CD4-positive, alpha-beta T cell treated with Interleukin-15 for 1 hour (primary cell): ENCODE data around the gene LRRN4CL.
"Not testable (repeated sequence)": the region's sequence is repeated elsewhere in the genome, so short reads cannot be mapped to it uniquely, and the experiment has no call there.

Experiments used
- DNase-seq: peaks from one replicate; pipeline ENCODE4 v3.0.0-alpha.2; 2020

LRRN4CL gene

DNA sequence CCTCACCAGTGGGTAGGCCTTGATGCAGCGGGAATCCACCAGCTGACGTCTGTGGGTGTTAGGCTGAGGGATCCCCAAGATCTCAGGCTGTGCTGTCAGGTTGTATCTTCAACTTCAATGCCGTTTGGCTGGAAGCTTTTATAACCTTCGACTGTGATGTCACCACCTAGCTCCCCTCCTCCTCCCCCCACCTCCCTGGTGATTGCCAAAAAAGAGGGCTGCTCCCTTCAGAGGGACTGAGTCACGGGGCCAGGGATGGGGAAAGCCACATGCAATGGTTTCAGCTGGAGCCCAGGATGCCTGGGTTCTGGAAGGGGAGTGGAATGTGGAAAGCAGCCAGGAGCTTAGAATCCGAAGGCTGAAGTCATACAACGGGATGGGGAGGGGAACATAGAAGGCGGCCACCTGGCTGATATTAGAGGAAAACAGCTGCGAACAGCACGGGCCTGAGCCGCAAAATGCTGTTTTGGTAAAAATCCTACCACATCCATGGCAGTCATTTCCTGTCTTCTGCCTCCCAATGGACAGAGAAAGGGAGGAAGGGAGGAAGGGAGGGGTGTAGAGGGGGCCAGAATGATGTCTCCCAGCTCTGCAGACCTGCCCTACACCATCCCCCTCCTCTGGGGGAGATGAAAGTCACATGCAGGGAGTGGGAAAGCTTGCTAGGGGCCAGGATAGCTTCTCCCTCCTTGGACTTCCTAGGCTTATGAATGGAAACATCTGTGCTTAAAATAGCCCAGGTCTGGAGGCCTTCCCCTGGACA, at the start of gene LRRN4CL:
Gene LRRN4CL (minus strand): TSS at position 110 of the 763 bp plus-strand sequence. CDS start 1,022 bp downstream, outside the sequence.
- DNase-seq, result no peak

- no peak for DNase-seq
Observed at GRCh38 chr11:62737196-62737595, 47.9 kb upstream of the LRRN4CL start.

- DNase-seq, result no peak
Observed at GRCh38 chr11:62732830-62733229, 43.5 kb upstream of the LRRN4CL start.

DNA sequence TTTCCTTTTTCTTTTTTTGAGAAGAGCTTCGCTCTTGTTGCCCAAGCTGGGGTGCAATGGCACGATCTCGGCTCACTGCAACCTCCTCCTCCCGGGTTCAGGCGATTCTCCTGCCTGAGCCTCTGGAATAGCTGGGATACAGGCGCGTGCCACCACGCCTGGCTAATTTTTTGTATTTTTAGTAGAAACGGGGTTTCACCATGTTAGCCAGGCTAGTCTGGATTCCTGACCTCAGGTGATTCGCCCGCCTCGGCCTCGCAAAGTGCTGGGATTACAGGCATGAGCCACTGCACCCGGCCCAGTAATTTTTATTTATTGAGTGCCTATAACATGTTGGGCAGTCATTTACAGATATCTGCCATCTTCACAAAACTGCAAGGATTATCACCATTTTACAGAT, 40.7 kb upstream of the LRRN4CL start:
- not testable (repeated sequence) for DNase-seq

DNA sequence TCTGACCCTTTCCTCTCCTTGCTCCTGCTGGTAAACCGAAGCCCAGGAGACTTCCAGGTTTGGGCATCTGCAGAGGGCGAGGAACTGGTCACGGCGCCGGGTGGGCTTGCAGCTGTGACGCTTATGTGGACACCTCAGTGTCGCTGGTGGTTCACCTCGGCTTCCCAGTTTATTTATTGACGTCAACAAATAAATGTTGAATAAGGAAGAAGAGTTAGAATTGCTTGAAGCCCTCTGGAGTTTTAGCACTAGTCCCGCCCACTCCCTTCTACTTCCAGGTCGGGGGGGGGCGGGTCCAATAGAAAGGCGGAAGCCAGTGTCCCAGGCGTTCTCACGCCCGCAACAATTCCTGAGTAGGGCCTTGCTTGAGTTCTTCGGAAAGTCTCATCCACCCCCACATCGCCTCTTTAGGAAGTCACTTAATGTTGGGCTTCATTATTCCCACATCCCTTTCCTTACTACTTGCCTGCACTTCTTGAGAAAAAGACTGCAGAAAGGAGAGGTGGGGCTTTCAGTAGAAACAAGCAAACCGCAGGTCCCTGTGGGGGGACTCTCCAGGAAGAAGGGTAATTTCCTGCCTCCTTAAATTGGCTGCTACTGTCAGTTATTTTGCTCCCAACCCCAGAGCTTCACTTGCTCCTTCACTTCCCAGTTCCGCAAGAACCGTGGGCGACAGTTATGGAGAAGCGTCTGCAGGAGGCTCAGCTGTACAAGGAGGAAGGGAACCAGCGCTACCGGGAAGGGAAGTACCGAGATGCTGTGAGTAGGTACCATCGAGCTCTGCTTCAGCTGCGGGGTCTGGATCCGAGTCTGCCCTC, 39.0 kb upstream of the LRRN4CL start, which contains the start of gene TTC9C:
Gene TTC9C (plus strand): TSS at position 316 of the 818 bp plus-strand sequence. CDS start 363 bp downstream, at position 679.
- DNase-seq, result peak; percentile 81

DNA sequence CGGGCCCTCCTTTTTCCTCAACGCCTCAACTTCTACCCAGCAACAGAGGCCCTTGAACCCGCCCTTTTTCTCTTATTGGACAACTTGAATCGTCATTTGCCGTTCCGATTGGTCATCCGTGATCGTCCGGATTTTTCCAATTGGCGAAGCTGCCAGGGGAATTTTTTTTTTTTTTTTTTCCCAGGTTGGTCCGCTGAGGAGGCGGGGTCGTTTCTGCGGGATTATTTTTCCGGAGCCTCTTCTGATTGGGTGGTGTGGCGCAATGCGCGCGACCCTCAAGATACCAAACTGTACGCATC, 38.5 kb upstream of the LRRN4CL start:
- peak; percentile 92 for DNase-seq

- peak; percentile 99 for DNase-seq
Observed at GRCh38 chr11:62727165-62727871, 38.0 kb upstream of the LRRN4CL start, which contains the start of gene HNRNPUL2. Gene HNRNPUL2, minus strand, starts transcription at chr11:62727457. Its CDS starts 301 bp downstream, at chr11:62727156.

DNA sequence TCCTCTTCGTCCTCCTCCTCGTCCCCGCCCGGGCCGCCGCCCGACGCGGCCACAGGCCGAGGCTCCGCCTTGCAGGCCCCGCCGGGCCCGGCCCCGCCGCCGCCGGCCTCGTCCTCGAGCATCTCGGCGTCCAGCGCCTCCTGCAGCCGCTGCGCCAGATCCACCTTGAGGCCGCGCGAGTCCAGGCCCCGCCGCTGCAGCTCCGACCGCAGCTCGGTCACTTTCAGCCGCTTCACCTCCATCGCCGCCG, 37.5 kb upstream of the LRRN4CL start:
- no peak for DNase-seq

- no peak for DNase-seq
Observed at GRCh38 chr11:62726156-62726914, 37.0 kb upstream of the LRRN4CL start.

GRCh38 chr11:62725646-62726045, 36.3 kb upstream of the LRRN4CL start:
- DNase-seq, result no peak

- DNase-seq, result no peak
Observed at GRCh38 chr11:62724171-62724570, 34.8 kb upstream of the LRRN4CL start.

DNA sequence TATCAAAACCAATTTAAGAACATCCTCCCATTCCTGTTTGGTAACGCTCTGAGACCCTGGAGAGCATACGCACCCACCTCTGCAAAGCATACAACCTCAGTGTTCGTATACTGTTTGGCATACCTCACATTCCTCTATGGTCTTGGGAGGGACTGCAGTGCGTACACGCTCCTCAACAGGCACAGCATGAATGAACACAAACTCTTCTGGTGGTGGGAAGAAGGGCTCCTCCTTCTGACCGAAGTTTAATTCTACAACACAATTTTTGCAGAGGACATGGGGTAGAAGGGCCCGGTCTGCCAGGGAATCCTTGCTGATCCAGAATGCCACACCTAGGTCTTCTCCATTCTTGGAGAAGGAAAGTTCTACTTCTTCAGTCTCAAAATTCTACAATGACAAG, 32.7 kb upstream of the LRRN4CL start:
- DNase-seq, result no peak

DNA sequence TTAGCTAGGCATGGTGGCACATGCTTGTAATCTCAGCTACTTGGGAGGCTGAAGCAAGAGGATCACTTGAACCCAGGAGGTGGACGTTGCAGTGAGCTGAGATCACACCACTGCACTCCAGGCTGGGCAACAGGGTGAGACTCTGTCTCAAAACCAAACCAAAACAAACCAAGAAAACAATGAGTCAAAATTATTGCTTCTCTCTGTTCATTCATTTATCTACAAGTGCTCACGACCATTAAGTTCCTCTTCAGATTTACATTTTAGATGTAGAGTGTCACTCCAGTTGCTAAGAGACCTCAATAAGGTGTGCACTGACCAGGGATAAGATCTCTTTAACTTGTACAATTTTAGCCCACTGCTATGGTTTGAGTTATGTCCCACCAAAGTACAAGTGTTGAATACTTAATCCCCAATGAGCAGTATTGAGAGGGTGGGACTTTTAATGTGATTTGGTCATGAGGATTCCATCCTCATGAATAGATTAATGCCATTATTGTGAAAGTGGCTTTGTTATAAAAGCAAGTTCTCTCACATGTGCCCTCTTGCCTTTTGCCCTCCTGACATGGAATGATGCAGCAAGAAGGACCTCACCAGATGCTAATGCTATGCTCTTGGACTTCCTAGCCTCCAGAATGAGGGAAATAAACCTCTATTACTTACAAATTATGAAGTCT, 30.1 kb upstream of the LRRN4CL start:
- no peak for DNase-seq

DNA sequence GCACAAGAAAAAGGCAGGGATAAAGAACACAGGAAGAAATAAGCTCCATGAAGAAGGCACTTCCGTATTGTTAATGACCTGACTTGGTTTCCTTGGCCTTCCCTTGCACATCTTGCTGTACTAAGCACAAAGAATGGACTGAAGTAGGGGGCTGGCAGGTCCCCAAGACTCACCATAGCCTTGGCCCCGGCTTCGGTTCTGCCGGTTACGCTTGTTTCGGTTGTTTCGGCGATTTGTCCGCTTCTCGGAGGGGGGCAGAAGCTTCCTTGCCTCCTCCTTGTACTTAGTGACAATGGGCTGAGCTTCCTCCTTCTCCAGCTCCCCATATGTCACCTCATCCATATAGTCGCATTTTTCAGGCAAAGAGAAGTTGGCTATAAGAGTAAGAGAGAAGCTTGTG, 27.5 kb upstream of the LRRN4CL start:
- no peak for DNase-seq

GRCh38 chr11:62716206-62716605, 26.9 kb upstream of the LRRN4CL start:
- DNase-seq, result no peak

- DNase-seq, result no peak
Observed at GRCh38 chr11:62715150-62716130, 26.1 kb upstream of the LRRN4CL start.

DNA sequence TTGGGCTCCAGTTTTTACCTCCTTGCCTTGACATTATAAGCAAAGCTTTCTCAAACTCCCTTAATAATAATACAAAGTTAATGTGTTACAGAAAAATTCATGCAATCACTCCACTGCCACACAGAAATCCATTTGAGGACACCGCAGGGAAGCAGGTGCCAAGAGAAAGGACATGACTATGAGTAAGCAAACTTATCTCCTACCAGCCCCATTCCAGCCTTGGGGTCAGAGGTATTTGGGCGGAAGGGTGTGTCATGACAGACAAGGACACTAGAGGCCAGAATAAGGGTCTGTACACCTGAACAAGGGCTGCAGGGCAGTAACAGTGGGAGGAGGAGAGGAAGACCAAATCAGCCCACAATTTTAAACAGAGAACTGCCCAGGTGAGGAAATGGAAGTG, 24.0 kb upstream of the LRRN4CL start:
- DNase-seq, result no peak

GRCh38 chr11:62712861-62713260, 23.5 kb upstream of the LRRN4CL start:
- DNase-seq, result no peak

- DNase-seq, result no peak
Observed at GRCh38 chr11:62712276-62712812, 23.0 kb upstream of the LRRN4CL start.

DNA sequence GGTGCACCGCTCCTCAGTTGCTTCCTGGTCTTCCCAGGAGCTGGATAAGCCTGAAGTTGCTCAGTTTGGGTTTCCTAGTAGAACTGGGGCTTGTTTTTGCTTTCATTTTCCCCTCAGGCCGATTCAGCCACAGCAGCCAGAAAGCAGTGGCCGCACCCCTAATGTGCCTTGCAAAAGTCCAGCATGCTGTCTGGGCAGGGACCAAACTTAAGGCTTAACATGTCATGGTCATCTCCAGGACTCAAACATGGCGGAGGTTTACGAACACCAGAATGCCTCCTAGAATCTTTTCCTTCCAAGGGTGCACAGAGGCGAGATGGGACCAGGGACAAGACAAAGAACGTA, 20.6 kb upstream of the LRRN4CL start:
- no peak for DNase-seq
